ENCODE results near the gene AHR. TPM values are rescaled to one million over a fixed set of nuclear protein-coding genes. Genes with fewer than 3 reads are reported as not detected.

Gene AHR
- total RNA-seq, 1 donor = 35.4 TPM

DNA sequence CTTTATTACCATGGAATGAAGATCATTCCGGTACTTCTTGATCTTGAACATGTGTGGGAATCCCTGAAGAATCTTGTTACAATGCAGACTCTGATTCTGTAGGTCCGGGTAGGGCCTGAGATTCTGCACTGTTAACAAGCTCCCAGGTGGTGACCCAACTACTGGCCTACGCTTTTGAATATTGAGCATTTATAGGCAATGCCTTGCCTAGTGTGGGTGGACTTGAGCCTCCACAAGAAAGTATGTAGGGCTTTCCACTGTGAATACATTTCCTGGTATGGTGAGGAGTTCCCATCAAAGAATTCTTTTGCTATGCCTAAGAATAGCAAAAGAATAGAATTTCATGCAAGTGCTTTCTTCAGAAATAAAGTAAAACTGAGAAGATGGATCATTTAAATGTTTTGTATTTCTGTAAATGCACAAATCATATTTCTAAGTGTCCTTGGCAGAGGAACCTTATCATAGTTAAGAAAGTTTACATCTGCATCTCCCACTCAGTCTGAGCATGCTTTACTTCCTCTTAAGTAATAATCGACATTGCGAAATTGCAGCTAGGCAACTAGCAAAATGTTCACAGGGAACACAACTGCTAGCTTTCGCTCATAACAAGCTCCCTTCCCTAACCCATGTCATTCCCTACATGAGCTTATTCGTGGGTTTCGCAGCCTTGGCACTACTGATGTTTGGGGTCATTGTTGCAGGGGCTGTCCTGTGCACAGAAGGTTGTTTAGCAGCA is 71.4 kb downstream of the AHR start:
- H3K4me3 ChIP-seq (ENCODE audit: low read depth, low read length) = no peak overlapping the region
- peak; percentile 98 for DNase-seq (ENCODE audit: low read depth)
- TF ChIP-seq CTCF (IDR thresholded peaks at IDR 0.05; ENCODE audit: insufficient read depth, low read depth, low read length) = no peak

DNA sequence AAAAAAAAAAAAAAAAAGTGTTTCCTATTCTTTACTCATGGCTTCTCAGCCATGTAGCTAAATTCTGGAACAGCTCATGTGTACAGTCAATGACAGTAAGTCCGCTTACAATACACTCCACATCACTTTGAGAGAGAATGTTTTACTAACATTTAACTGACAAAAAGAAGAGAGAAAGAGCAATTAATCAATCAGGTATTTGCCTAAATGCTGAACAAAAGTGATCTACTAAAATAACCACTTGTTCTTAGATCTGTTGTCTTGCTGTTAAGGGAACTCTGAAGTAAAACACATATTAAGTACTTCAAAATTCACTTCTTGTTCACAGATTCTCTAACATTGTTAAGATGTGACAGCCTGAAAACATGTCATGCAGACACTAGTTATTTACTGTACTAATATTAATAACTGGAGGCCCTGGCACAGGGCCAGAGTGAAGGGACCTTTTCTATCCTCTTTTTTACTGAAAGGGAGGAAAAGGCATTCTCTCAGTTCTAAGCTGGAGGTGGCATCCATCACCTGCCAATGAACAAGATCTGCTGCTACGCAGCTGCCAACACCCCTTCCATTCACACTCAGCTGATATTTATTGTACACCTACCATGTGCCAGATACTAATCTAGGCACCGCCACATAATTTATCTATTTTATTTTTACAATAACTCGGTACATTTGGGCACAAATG is 72.6 kb downstream of the AHR start:
- TF ChIP-seq CTCF (IDR thresholded peaks at IDR 0.05; ENCODE audit: insufficient read depth, low read depth, low read length) = no peak
- no peak for DNase-seq (ENCODE audit: low read depth)

DNA sequence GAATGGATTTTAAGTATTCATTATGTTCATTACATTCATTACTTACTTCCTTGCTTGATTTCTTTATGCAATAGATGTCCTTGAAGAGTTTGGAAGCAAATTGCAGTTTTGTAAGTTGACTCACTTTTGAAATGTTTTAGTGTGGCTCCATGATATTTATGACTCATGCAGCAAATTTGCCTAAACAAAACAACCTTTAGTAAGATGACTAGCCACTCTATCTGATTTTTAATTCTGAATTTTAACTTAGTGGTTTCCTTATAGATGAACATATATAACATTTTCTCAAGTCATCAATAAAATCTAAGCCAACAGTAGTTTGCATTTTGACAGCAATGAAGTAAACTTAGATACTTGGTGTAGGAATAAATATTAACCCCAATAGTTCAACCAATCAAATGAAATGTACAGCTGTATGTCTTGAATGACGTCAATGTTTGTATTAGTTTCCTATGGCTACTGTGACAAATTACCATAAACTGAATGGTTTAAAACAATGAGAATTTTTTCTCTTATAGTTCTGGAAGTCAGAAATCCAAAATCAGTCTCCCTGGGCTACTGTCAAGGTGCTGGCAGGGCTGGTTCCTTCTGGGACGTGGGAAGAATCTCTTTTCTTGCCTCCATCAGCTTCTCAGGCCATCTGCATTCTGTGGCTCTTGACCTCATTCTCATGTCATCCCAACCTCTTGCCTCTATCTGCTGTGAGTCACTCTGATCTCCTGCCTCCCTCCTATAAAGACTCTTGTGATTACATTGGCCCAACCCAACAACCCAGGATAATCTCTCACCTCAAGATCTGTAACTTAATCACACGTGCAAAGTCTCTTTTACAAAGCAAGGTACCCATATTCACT is 73.4 kb downstream of the AHR start:
- no peak overlapping the region for H3K4me3 ChIP-seq (ENCODE audit: low read depth, low read length)
- no peak for TF ChIP-seq CTCF (IDR thresholded peaks at IDR 0.05; ENCODE audit: insufficient read depth, low read depth, low read length)
- peak; percentile 96 for DNase-seq (ENCODE audit: low read depth)

More for the DNA sequence above, 72.6 kb downstream of the AHR start:
- no peak overlapping the region for H3K4me3 ChIP-seq (ENCODE audit: low read depth, low read length)

GRCh38 chr7:17374157-17374556 is 75.7 kb downstream of the AHR start:
- H3K4me3 ChIP-seq (ENCODE audit: low read depth, low read length) = no peak overlapping the region
- no peak for DNase-seq (ENCODE audit: low read depth)
- no peak for TF ChIP-seq CTCF (IDR thresholded peaks at IDR 0.05; ENCODE audit: insufficient read depth, low read depth, low read length)

- DNase-seq (ENCODE audit: low read depth) = no peak
- H3K4me3 ChIP-seq (ENCODE audit: low read depth, low read length) = no peak overlapping the region
- no peak for TF ChIP-seq CTCF (IDR thresholded peaks at IDR 0.05; ENCODE audit: insufficient read depth, low read depth, low read length)
Observed at GRCh38 chr7:17374654-17375053, 76.2 kb downstream of the AHR start.

GRCh38 chr7:17376595-17376994 is 78.1 kb downstream of the AHR start:
- no peak for DNase-seq (ENCODE audit: low read depth)
- no peak for TF ChIP-seq CTCF (IDR thresholded peaks at IDR 0.05; ENCODE audit: insufficient read depth, low read depth, low read length)
- H3K4me3 ChIP-seq (ENCODE audit: low read depth, low read length) = no peak overlapping the region

Measured in fibroblast of villous mesenchyme (primary cell).